CD4-positive, alpha-beta T cell treated with Interleukin-17A for 1 hour (primary cell): ENCODE measurements around the gene UQCRQ.

ENCODE experiments used
- DNase-seq: peaks from one replicate; pipeline ENCODE4 v3.0.0-alpha.2; 2020

The UQCRQ gene

GRCh38 chr5:132872788-132873118 is 6.3 kb downstream of the UQCRQ start:
- no peak for DNase-seq

DNA sequence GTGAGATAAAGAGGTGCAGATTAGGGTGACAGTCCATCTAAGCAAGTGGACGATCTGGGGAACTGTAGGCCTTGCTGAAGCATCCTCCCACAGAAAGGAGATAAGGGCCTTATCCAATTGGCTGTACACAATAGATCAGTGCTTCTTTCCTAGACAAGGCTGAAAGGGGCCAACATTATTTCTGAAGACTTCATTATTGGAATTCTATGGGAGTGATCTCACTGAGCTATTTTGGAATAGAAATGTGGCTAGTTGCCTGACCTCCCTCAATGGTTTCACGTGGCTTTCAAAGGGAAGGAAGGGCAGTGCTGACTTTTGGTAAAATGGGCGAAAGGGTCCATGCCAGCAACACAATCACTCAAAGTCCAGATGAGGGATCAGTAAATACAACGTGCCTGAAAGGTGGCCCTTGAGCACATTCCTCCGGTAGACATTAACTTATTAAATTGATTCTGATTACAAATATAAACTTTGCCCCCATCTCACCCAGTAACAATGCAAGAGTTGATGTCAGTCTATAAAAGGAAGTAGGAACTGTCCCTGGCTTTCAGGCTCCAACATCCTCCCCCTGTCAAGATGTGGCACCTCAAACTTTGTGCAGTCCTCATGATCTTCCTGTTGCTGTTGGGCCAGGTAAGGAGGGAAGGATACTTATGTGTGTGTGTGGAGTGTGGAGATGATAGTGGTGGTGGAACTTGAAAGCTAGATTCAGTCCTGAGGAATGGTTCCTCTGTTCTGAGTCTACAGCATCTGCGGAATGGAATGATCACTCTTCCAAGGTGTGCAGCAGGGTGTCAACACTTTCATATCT is 6.9 kb downstream of the UQCRQ start, which contains the start of gene LEAP2:
LEAP2 (plus strand) TSS at position 550 of the 811 bp plus-strand sequence; CDS start at position 577, 27 bp downstream.
- DNase-seq: no peak

DNA sequence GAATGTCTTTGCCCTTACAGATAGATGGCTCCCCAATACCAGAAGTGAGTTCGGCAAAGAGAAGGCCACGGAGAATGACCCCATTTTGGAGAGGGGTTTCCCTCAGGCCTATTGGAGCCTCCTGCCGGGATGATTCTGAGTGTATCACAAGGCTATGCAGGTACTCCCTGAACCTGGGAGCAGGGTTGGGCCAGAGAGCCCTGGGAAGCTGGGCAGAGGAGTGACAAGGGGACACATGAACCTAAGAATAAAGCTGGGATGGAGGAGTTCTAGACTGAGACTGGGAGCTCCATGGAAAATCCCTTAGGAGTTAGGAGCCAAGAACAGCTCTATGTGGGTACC is 7.5 kb downstream of the UQCRQ start:
- no peak for DNase-seq

DNA sequence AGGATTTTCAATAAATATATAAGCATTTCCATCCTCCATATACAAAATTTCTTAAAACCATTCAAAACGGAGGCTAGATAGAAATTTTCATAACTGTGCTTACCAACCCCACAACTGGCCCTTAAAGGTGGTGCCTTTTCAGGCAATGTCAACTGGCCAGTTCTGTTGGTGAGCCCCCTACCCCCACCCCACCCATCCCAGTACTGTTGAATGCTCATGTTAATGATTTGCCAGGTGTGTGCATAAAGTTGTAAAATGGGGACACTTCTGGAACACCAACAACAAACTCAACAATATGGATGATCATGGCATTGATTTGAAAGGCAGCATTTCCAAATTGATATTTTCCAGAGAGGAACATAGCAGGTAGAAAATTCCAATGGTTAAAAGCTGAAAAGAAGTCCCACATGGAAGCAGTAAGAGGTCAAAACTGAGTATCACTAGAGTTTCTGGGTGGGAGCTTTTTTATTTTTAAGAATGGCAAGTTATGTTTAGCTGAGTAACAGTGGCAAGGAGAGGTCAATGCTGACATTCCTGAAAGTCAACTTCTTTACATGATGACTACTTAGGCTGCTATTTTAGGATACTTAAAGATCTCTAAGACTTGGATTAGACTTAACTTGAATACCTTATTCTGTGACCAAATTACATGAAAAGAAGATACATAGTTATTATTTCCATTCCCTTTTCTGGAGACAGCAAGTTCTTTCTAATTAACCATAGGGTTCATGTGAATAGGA is 9.7 kb downstream of the UQCRQ start:
- DNase-seq: no peak

- no peak for DNase-seq
These were observed 11.0 kb downstream of the UQCRQ start for GRCh38 chr5:132877466-132877865.

DNA sequence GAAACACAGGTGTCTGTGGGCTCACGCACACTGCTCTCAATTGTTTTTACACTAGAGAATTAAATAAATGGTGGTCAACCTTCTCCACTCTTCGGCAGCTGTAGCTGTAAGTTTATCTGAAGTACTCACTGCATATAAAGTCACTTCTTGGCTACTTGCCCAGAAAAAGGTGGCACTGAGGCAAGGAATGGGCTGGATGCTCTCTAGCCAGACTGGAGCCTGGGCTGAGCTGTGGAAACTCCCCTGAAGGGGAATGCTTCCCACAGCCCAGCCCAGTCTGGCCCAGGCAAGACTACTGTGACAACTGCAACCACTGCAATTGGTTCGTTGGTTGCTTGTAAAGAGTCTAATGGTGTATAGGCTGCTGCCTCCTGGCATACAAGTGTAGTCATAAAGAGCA is 11.5 kb downstream of the UQCRQ start:
- no peak for DNase-seq

- peak; percentile 57 for DNase-seq
These were observed 16.9 kb downstream of the UQCRQ start for GRCh38 chr5:132883261-132883834.

DNA sequence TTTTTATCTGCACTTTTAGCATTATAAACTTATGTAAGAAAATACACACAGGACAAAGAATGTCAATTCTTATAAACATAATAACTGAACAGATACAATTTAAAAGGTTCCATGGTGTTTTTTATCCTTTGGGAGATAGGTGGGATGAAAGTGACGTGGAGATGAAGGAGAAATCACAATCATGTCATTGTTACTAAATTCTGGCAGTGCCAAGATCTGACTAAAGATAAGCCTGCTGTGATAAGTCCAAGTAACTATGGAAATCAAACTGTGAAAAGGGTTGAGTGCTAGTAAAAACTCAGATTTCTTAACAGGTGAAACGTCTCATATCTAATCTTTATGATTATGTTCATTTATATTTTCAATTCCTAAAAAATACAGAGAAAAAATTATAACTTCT is 18.1 kb downstream of the UQCRQ start:
- no peak for DNase-seq

DNA sequence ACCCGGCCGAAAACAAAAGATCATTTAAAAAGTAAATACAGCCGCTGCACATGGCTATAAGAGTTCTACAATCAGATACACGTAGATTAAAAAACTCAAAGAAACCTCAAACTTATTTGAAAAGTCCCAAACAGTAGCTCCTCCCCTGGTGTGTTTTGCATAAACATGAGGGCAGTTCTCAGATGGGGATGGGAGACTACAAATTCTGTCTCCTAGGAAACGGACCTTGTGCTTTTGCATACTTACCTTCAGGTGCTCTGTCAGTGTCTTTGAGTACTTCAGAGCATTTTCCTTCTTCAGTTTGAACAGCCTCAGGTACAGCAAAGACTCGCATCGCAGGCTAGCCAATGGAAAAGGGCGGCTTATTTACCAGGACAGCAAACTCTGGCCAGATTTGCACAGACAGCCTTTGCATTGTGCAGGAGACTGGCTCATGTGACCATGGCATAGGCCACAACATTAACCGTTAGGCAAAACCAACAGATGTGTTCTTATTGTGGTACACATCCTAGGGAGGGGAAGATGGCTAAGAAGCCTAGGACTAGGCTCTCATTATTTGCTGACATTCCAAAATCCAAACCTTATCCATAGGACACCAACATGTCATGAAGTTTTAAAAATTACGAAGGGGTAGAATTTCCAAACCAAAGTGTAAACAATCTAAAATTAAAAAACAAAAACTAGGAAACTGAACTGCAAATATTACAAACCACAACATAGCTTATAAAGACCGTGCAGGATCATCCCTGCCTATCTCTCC is 19.8 kb downstream of the UQCRQ start:
- no peak for DNase-seq

DNA sequence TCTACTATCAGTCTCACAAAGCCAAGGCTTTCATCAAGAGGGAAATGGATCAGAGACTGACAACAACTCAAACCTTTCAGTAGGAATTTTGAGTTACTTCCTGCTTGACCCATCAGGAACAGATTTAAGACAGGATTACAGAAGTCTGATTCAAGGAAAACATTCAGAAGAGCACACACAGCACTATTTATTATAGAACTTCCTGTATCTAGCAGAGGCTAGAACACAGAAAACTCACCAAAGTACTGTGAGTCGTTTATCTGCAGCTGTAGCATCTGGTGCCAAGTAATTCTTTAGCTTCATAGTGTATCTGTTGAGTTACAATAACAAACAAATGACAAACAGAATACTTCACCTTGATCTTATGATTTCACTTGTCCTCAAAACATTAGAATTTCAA is 20.8 kb downstream of the UQCRQ start:
- no peak for DNase-seq

DNA sequence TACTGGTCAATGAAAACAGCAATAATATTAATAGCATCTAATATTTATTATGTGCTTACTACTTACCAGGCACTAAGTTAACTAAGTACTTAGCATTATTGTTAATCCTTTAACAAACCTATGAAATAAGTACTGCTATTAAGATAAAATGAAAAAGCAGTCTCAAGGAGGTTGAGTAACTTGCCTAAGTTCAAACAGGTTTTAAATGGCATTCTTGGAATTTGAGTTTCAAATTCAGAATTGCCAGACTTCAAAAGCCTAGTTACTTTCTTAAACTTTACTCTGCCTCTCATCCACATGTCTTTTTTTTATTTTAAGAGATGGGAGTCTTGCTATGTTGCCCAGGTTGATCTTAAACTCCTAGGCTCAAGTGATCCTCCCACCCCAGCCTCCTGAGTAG is 23.1 kb downstream of the UQCRQ start:
- DNase-seq: no peak

DNA sequence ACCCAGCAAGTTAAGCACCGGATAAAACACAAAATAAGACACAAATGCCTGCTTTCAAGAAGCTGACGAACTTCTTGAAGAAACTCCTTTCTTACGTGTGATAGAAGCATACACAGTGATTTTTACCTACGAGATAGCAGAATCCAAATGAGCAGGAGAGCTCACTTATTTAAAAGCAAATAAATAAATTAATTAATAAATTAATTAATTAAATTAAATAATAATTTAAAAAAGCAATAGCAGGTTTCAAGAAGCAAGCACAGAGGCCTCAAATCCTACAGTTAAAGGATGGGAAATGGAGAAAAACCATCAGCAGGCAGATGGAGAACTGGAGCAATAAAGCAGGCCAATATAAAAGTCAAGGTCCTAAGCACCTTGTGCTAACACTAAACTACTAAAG is 24.4 kb downstream of the UQCRQ start:
- no peak for DNase-seq

GRCh38 chr5:132895719-132896305 is 29.4 kb downstream of the UQCRQ start:
- no peak for DNase-seq

- no peak for DNase-seq
These were observed 30.2 kb downstream of the UQCRQ start for GRCh38 chr5:132896685-132897084.

- no peak for DNase-seq
These were observed 31.7 kb downstream of the UQCRQ start for GRCh38 chr5:132898094-132898493.

DNA sequence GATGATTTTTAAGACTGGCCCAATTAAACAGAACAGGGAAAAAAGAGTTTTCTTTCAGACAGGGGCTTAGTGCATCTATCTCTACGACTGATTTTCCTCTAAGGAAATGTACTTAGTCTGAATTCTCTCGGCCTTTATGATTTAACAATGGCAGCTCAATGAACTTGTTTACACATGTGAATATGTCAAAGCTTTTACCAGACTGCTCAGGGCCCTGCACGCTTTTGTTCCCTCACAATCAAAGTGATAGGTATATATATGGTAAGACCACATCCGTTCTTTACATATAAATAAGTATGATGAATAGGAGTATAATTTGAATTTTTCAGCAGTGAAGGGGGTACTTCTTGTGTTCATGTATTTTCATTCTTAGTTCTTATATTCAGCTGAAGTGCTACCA is 34.6 kb downstream of the UQCRQ start:
- no peak for DNase-seq

- DNase-seq: no peak
These were observed 35.3 kb downstream of the UQCRQ start for GRCh38 chr5:132901730-132902129.

DNA sequence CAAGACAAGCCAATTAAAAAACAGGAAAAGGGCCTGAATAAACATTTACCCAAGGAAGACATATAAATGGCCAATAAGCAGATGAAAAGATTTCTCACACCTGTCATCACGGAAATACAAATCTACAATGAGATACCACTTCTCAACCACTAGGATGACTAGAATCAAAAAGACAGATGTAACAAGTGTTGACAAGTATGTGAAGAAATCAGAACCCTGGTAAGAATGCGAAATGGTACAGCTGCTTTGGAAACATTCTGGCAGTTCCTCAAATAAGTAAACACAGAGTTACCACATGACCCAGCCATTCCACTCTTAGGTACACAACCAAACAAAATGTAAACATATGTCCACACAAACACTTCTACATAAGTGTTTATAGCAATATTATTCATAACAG is 39.5 kb downstream of the UQCRQ start:
- DNase-seq: no peak

DNA sequence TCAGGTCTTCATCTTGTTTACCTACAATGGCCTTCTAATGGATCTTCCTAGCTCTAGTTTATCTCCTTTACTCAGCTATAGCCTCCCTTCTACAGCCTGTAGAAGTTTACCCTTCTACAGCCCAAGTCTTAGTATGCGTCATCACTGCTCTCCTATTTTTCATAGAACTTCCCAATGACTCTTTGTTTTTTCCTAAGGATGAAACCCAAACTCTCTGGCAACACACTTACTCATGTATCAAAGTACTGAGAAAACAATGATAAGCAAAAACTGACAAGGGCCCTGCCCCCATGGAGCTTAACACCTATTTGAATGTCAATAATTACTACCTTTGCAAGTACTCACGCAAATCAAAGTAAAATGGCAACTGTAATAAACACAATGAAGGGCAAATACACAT is 40.7 kb downstream of the UQCRQ start:
- no peak for DNase-seq

GRCh38 chr5:132909702-132910101 is 43.3 kb downstream of the UQCRQ start:
- DNase-seq: no peak

DNA sequence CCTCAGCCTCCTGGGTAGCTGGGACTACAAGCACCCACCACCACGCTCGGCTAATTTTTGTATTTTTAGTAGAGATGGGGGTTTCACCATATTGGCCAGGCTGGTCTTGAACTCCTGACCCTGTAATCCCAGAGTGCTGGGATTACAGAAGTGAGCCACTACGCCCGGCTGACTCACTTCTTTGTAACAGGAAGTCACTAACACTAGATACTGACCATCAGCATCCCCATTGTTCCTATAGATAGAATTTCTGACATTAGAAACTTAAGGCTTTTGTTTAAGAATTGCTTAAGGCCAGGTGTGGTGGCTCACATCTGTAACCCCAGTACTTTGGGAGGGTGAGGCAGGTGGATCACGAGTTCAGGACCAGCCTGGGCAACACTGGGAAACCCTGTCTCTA is 49.2 kb downstream of the UQCRQ start:
- no peak for DNase-seq

DNA sequence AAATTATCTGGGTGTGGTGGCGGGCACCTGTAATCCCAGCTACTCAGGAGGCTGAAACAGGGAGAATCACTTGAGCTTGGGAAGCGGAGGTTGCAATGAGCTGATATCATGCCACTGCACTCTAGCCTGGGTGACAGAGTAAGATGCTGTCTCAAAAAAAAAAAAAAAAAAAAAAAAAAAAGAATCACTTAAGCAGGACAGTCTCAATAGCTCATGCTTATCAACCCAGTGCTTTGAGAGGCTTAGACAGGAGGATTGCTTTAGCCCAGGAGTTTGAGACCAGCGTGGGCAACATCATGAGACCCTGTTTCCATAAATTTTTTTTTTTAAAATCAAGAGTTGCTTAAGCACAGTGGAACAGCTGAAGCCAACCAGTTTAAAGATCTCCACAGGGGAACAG is 49.6 kb downstream of the UQCRQ start:
- no peak for DNase-seq
